Jurkat, Clone E6-1 (cell line): Measurements from ENCODE around the gene C16orf89.
A peak's percentile ranks its signal among the peaks of the same experiment; 100 is the strongest.
"Not testable (repeated sequence)": the region's sequence is repeated elsewhere in the genome, so short reads cannot be mapped to it uniquely, and the experiment has no call there.

ENCODE experiments used
- DNase-seq: peaks from one replicate; pipeline ENCODE4 v3.0.0-alpha.2; 2011; ENCODE audit warnings: low read depth, low spot score
- H3K4me3 ChIP-seq: 2 replicates; pipeline ENCODE4 v1.5.1; 2011; ENCODE audit warnings: mild to moderate bottlenecking, low read length, control low read depth, moderate library complexity

C16orf89 gene

DNA sequence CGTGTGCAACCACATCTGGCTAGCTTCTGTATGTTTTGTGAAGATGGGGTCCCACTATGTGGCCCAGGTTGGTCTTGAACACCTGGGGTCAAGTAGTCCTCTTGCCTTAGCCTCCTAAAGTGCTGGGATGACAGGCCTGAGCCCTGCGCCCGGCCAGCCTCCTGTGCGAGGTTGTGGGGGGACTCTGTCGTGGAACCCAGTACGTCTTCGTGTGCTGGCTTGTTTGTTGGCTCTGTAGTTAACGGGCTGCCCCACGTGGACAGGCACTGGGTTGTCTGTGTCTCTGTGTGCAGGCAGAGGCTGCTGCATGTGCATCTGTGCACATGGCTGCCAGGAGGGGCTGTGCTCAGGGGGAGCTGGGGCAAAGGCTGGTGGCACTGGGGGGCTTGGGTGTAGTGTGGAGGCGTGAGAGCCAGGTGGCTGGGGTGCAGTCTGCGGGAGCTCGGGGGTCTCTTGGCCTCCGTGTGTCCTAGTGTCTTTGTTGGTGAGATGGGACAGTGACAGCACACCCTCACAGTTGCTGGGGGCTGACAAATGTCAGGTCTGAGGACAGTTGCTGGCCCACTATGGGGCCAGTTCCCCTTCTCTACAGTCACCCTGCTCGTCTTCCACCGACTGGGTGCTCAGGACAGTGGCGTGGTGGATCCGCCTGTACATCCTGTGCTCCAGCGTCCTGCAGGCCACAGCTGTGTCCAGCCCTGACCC, 22.5 kb upstream of the C16orf89 start:
- not testable (repeated sequence) for DNase-seq, H3K4me3 ChIP-seq

DNA sequence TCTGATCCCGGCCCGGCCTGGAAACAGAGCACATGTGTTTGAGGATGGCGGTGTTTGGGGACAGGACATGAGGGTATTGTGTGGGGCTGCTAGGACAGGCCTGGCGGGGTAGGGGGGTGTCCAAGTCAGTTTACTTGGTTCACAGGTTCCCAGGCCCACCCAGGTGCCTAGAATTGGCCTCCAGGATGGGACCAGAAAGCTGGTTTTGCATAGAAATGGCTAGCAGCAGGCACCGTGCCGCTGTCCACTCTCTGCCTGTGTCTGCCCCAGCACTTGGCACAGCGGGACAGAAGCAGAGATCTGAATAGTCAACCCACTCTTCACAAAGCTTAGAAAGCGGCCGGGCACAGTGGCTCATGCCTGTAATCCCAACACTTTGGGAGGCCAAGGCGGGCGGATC, 20.0 kb upstream of the C16orf89 start:
- not testable (repeated sequence) for H3K4me3 ChIP-seq

DNA sequence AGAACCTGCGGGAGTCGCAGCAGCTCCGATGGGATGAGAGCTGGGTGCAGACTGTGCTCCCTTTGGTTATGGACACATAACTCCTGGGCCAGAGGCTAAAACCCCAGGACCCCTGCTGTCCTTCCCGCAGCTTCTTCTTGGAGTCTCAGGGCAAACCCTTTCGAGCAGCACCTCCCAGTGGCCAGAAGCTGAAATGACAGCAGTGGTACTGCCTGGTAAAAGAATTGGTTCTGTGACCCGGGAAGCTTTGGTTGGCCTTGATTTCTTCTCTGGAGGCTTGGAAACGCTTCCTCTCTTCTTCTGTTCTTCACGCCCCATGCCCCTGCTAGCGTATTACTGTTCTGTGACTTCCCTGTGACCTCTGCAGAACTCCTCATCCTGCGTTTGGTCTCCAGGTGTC, 19.0 kb upstream of the C16orf89 start:
- DNase-seq: peak; percentile 70
- H3K4me3 ChIP-seq: not testable (repeated sequence)

More for the DNA sequence above, 20.0 kb upstream of the C16orf89 start:
- DNase-seq: not testable (repeated sequence)

DNA sequence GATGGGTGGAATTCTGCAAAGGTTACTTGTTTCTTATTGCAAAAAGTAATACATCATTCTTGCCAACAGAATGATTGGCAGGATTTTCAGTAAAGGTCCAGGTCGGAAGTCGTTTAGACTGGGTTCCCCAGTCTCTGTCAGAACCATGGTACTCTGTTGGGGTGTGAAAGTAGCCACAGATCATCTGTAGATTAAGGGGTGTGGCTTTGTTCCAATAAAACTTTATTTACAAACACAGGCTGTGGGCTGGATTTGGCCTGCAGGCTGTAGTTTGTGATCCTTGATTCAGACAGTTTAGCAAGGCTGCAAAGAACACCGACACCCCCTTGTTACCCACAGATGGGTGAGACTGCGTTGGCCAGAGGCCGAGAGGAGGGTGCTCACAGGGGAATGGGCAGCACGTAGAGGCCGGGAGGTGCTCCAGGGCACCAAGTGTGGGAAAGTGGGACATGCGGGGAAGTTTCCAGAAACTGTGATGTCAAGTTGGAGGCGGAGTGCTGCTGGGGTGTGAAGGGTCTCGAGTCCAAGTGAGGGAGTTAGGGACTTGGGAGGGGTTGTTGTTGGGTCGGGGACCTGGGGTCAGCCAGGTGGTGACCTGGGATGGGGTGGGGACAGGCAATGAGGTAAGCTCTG, 18.5 kb upstream of the C16orf89 start:
- not testable (repeated sequence) for H3K4me3 ChIP-seq, DNase-seq

DNA sequence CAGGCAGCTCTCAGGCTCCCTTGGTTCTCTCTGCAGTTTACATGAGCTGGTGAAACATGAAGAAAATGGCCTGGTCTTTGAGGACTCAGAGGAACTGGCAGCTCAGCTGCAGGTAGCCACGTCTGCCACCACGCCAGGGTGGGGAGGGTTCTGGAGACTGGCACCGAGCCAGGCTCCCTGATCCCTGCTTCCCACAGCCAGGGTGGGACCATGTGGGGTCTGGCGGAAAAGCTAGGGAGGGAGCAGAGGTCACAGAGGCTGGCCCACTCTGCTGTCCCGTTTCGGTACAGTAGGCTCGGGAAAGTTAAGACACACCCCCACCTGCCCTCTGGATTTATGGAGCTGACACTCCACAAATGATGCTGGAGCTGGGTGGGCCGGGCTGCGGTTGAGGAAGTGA, 17.9 kb upstream of the C16orf89 start:
- H3K4me3 ChIP-seq, DNase-seq: not testable (repeated sequence)

DNA sequence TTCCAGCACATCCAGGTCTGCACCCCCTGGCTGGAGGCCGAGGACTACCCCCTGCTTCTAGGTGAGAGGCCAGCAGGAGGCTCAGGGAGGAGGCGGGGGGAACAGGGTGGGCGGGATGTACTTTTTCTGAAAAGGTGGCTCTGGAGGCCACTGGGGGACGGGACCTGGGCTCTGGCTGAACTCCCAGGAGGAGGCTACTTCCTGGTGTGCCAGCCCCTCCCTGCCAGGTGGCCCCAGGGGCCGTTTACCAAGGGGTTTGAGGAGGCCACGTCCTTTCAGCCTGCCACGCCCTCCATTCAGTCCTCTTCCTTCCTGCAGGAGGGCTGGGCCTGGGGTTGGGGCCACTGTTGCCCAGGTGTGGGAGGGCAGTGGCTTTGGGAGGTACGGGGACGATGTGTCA, 15.2 kb upstream of the C16orf89 start:
- not testable (repeated sequence) for H3K4me3 ChIP-seq, DNase-seq

DNA sequence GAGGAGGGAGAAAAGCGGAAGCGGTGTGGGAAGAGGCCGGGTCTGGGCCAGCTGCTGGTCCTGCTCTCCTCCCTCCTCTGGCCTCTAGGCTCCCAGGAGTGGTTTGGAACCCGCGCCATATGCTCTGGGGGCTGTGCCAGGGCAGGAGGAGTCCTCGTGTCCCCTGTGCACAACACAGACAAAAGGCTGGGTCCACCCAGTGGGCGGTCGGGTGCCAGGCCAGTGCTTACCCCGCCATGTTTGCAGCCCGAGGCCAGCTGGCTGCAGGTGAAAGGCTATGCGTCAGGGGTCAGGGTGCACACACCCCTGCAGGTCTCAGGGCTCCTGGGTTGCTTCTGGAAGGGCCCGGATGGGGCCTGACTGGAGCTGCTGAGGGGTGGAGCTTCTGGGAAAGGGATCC, 14.7 kb upstream of the C16orf89 start:
- not testable (repeated sequence) for H3K4me3 ChIP-seq, DNase-seq

DNA sequence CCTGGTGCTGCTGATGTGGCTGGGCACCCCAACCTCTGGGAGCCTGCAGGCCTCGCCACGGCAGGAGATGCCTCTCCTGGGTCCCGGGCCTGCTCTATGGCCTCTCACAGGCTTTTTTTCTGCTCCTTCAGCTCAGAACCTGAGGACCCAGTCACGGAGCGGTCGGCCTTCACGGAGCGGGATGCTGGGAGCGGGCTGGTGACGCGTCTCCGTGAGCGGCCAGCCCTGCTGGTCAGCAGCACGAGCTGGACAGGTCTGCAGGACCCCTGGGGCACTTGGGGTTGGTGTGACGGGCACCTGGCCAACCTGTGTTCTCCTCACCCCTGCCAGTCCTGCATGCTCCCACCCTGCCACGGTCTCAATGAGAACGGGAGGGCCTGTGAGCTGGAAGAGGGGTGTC, 12.9 kb upstream of the C16orf89 start:
- no peak overlapping the region for H3K4me3 ChIP-seq
- DNase-seq: no peak

DNA sequence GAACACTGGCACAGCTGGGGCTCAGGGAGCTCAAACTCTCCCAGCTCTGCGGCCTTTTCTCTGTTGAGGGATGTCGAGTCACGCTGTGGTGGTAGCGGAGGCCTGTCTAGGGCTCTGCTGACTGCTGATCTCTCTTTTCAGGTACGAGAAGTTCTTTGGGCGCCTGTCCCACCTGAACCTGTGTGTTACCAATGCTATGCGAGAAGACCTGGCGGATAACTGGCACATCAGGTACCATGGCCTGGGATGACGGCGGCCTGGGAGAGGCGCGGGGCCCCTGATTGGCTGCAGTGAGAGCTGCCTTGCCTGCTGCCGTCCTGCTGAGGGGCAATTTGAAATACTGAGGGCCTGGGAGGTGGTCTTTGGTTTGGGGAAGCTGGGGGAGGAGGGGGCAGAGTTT, 11.5 kb upstream of the C16orf89 start:
- DNase-seq: no peak
- H3K4me3 ChIP-seq: no peak overlapping the region

DNA sequence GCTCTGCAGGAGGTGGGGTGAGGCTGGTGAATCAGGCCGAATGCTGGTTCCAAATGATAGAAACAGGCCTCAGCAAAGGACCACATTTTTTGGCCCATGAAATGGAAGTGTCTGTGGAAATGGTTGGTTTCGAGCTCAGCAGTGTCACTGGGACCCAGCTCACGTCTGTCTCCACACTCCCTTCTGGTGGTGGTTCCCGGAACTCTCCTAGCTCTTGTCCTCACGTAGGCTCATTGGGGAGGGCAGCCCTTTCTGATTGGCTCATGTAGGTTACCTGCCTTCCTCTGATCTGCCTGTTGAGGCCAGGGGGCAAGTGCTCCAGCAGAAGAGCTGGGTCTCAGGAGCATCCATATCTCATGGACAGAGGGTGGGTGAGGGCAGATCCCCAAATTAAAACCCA, 9.9 kb upstream of the C16orf89 start:
- no peak overlapping the region for H3K4me3 ChIP-seq
- no peak for DNase-seq

DNA sequence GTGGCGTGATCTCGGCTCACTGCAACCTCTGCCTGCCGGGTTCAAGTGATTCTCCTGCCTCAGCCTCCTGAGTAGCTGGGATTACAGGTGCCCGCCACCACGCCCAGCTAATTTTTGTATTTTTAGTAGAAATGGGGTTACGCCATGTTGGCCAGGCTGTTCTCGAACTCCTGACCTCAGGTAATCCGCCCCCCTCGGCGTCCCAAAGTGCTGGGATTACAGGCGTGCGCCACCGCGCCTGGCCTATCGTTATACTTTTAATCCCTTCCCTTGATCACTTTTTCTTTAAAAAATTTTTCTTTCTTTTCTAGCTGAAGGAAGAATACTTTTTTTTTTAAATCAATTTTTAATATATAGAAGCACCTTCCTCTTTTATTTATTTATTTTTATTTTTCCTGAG, 8.0 kb upstream of the C16orf89 start:
- DNase-seq, H3K4me3 ChIP-seq: not testable (repeated sequence)

DNA sequence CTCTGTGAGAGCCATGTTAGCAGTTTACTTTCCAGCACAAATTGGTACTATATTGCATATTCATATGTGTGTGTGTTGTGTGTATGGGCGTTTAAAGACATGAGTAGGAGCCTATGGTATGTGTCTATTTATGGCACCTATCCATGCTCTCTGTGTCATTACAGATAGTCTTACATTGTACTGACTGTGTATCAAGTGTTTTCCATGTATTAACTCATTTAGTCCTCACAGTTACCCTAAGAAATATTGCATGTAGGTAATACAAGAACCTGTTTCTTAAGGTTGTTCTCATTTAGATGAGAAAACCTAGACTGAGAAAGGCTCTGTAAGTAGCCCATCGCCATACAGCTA, 7.5 kb upstream of the C16orf89 start:
- DNase-seq: no peak
- H3K4me3 ChIP-seq: no peak overlapping the region

DNA sequence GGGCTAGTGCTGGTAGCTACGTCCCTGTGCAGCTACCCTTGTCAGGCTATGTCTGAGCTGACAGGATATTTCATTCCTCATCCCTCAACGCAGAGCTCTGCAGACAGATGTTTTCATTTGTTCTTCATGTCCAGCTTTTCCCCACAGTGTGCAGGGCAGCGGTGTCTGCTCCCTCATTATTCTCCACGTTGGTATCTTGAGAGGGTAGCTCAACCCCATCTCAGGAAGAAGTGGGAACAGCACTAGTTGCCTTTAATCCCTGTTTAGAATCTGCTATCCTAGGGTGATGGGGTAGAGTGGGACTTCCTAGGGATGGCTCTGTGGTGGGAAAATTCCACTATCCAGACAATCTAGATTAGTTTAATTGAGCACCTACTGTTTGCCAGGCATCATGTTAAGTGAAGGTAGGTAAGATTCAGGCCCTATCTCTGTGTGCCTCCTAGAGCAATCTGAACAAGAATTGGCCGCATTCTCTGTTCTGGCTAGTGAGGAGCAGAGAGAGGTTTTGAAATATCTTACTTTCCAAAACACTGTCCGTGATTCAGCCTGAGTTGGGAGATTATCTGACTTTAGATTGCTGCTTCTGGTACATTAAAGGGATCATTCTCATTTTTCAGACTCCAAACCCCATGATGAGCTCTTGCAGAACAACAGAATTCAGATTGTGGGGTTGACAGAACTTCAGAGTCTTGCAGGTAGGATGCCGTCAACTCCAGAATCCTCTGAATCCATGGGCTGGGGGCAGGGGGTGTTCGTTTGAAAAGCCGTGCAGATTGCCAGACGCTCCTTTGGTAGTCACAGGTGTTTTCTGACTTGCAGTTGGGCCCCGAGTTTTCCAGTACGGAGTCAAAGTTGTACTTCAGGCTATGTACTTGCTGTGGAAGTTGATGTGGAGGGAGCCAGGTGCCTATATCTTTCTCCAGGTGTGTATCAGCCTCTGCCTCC, 6.8 kb upstream of the C16orf89 start:
- no peak for DNase-seq
- peak overlapping the region; percentile 76 for H3K4me3 ChIP-seq

DNA sequence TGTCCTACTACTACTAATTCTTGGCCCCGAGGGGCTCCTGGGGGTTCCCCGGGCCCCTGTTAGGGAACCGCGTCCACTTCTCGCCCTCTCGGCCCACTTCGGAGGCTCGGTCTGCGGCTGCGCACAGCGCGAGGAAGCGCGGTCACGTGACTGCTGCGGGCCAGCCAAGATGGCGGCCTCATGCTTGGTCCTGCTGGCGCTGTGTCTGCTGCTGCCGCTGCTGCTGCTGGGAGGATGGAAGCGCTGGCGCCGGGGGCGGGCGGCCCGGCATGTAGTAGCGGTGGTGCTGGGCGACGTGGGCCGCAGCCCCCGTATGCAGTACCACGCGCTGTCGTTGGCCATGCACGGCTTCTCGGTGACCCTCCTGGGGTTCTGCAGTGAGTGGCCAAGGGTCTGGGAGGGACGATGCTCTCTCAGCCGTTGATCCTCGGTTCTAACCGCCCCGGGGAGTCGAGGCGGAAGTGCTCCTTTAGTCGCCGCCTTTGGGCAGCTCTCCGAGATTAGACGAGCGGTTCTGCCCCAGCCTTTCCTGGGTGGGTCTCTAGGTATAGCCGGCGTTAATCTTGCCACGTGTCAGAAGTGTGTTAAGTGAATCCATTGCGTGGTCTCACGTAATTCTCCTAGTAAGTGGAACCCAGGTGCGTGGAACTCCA, 6.1 kb upstream of the C16orf89 start, which contains the start of gene ALG1:
ALG1 (plus strand) TSS at position 163 of the 653 bp plus-strand sequence; CDS start at position 170, 7 bp downstream.
- H3K4me3 ChIP-seq: peak within 1 kb of the TSS; percentile 76
- DNase-seq: peak; percentile 70

DNA sequence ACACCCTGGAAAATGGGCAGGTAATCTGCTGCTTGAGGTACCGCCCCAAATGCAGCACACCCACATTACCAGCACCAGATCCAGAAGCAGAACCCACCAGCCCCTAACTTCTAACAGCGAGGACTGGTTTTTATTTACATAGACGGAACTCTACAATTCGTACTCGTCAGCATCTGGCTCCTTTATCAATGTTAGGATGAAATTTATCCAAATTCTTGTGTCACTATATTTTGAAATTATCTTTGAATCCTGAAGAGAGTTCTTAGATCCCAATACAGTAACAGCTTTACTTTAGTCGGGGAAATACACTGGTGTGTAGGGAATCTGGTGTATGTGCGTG, 5.6 kb upstream of the C16orf89 start:
- H3K4me3 ChIP-seq: peak overlapping the region; percentile 76
- DNase-seq: no peak

DNA sequence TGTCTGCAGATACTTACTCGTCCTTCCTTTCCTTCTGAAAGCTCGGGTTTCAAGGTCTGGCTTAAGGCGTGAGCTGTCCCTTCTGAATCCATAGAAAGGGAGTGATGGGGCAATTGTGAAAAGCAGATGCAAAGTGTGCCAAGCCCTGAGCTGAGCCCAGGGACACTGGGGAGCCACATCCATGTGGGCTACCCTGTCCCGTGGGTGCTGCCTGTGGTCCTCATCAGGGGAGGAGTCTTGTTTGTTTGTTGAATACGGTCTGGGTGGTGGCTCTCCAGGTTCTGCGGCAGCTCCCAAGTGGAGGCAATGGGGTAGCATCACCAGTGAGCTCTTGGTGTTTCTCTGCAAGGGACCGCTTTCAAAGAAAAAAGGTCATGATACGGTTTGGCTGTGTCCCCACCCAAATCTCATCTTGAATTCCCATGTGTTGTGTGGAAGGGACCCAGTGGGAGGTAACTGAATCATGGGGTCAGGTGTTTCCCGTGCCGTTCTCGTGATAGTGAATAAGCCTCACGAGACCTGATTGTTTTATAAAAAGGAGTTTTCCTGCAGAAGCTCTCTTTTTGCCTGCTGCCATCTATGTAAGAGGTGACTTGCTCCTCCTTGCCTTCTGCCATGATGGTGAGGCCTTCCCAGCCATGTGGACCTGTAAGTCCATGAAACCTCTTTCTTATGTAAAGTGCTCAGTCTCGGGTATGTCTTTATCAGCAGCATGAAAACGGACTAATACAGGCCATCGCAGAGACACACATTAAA, 4.9 kb upstream of the C16orf89 start:
- no peak overlapping the region for H3K4me3 ChIP-seq
- DNase-seq: no peak

DNA sequence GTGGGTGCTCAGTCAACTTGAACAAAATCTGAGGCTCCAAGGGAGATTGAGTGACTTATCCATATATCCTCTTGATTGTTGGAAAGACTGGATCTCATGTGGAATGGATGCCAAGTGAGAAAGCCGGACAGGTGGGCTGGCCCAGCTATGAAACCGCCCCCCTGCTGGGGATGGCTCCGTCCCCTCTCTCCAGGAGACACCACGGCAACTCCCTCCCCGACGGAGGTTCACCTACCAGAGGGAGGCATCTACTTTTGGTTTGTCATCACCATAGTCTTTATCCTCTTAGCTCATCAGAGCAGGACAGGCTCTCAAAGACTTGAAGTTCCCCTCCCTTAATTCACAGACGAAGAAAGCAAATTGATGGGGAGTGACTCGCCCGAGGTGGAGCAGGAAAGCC, 4.1 kb upstream of the C16orf89 start:
- no peak for DNase-seq

DNA sequence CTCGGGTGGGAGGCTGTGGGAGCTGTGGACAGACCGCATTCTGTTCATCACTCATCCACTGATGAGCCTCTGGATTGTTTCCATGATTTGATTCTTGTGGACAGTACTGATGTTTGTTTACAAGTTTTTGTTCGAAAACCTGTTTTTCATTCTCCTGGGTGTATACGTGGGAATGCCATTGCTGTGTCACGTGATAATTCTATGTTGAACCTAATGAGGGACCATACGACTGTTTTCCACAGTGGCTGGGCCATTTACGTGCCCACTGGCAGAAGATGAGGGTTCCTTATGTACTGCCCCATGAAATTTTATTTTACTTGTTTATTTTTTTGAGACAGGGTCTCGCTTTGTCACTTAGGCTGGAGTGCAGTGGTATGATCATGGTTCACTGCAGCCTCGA, 3.3 kb upstream of the C16orf89 start:
- H3K4me3 ChIP-seq: no peak overlapping the region
- no peak for DNase-seq

More for the DNA sequence above, 4.1 kb upstream of the C16orf89 start:
- H3K4me3 ChIP-seq: no peak overlapping the region

DNA sequence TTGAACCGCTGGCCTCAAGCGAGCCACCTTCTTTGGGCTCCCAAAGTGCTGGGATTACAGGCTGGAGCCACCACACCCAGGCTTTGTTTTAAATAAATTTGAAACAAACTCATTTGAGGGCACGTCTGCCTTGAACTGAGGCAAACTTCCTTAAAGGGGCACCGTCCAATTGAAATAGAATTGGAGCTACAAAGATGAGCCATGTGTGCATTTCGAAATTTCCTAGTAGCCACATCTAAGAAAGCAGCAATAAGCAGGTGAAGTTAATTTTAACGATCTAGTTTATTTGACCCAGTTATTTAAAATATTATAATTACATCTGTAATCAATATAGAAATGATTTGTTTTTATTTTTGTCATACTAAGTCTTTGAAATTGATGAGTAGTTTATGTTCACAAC, 755 bp upstream of the C16orf89 start:
- peak; percentile 53 for DNase-seq

More for the DNA sequence above, 755 bp upstream of the C16orf89 start:
- H3K4me3 ChIP-seq: no peak overlapping the region; the same call in 1 of the 2 replicates
